A172 (cell line): ENCODE measurements around the gene HUNK. TPM values are rescaled to one million over a fixed set of nuclear protein-coding genes. Genes with fewer than 3 reads are reported as not detected.
"Not testable (repeated sequence)": the region's sequence is repeated elsewhere in the genome, so short reads cannot be mapped to it uniquely, and the experiment has no call there.

Experiments
- DNase-seq: peaks from one replicate; pipeline ENCODE4 v3.0.0-alpha.2; 2015; ENCODE audit warnings: low spot score
- total RNA-seq: library from RNA; depleted of rRNA; stranded (reverse); fragments of >200 nt; shearing (Covaris generic); gene quantifications from 2 replicates; pipeline ENCODE4 v1.2.3, GENCODE V29; 2014

HUNK gene
- total RNA-seq, 1 experiment from 2014 or later = 1.2 TPM

DNA sequence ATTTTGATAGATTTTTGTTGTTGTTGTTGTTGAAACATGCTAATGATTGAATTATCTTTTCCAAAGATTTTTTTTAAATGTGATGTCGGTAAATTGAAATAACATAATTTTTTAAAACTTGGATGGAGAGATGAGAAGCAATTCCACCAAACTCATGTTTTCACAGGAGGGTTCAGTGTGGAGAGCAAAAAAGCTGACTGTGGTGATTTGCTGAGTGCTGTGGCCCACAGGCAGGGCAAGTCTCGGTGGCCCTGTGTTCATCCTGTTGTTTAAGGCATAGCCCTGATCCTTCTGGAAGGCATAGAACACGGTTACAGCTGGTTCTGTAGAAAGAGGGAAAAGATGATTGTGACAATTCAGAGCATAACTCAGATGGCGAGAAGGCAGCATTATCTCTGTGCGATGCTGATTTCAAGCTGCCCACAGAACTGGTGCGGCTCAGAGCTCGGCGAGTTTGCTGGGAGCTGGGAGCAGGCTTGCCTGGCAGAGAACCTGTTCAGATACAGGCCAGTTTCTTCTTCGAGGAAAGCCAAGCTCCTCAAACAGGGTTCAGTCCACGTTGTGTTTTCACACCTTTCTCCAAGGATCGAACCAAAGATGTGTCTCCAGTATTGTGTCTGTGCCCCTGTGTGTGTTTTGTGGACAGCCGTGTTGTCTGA is 127.1 kb downstream of the HUNK start:
- no peak for DNase-seq

DNA sequence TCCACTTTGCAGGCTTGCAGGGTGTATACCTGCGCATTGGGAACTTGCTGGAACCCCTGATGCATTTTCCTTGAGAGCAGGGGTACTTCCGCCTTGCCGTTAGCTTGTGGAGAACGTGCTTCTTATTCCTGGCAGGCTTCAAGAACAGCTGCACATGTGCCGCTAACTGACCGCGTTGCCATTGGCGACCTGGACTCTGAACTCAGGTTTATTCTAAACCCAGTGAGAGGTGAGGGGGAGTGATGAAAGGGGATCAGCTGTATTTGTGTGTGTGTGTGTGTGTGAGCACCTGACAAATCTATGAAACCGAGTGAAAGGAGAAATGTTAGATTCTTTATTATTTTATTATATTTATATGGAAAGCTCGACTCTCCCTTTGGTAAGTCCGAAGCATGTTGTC is 128.6 kb downstream of the HUNK start:
- no peak for DNase-seq

GRCh38 chr21:32003411-32003810 is 130.6 kb downstream of the HUNK start:
- no peak for DNase-seq

- no peak for DNase-seq
These were observed 131.5 kb downstream of the HUNK start for GRCh38 chr21:32004291-32004690.

GRCh38 chr21:32007456-32007855 is 134.6 kb downstream of the HUNK start:
- peak; percentile 68 for DNase-seq

- no peak for DNase-seq
These were observed 135.9 kb downstream of the HUNK start for GRCh38 chr21:32008714-32009113.

DNA sequence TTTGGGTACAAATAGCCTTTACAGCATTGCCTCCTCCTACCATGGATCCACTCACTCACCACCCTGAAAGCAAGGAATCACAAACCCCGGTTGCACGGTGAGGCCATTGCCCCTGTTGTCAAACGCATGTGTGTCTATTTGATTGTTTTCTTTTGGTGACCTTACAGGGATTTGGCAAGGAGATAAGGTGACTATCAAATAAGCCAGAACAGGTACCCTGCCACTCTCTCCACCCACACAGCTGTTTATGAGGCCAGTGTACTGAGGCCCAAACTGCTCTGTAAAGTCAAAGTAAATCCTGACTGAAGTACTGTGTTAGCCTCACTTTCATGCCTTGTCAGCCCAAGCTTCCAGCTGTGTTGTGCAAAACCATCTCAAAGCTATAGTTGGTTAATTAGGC is 136.4 kb downstream of the HUNK start:
- no peak for DNase-seq

GRCh38 chr21:32015461-32016139 is 142.8 kb downstream of the HUNK start:
- no peak for DNase-seq

GRCh38 chr21:32018381-32018780 is 145.6 kb downstream of the HUNK start:
- no peak for DNase-seq

- DNase-seq = no peak
These were observed 147.7 kb downstream of the HUNK start for GRCh38 chr21:32020564-32020963.

DNA sequence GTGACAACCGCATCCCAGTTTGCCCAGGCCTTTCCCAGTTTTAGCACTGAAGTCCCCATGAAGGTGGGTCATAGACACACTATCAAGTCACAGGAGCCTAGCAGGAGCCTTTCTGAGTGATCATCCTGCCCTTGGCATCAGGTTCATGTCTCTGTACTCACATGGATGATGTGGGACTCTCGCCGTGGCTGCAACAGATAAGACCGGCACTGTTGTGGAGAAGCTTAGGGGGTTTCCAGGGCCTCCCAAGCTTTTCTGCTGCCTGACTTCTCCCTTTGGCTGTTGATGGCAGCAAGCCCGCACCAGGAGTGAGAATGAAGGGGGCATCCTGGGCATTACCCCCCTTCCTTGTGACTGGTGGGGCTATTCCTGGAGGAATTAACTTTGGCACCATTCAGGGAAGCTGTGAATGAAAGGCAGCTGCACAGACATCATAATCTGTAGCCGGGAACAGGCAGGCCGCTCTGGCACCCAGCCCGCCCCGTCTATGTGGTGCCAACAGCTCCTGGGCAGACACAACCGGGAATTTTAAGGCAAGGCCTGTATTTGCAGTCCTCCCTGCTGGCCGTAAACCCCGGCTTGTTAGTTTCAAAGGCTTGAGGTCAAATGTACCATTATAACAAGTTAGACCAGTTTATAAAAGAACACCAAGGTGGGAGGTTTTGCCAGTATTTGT is 148.6 kb downstream of the HUNK start:
- no peak for DNase-seq

DNA sequence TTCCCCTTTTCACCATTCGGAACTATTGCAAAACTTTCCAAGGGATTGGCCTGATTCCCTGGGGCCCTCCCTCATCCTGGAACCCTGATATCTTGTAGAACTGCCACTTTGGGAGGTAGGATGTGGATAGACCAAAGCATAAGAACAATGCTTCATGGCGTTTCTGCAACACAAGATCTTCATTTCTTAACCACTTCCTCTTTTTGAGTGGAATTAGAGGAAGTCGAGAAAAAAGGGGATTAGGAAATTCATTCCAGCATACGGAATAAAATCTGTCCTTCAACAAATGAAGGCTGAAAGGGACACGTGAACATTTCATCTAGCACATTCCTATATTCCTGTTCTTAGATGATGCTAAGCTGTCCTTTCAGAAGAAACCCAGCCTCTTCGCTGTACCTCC is 149.3 kb downstream of the HUNK start:
- no peak for DNase-seq

- no peak for DNase-seq
These were observed 157.4 kb downstream of the HUNK start for GRCh38 chr21:32030146-32030652.

DNA sequence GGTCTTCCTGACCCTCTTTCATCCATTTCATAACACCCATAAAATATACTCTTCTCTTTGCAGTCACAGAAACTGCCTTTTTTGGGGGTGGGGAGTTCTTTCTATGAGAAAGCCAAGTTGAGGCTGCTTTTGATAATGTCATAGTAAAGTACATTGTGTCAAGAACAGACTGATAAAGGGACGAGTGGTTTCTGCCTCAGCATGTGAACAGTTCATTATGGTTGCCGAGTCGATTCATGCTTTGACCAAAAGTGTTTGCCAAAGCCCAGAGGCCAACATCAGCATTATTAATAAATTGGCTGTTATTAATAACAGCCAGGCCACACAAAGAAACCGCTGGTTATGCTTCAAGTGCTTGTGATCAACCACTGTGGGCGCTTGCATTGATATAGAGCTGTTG is 162.0 kb downstream of the HUNK start:
- no peak for DNase-seq

DNA sequence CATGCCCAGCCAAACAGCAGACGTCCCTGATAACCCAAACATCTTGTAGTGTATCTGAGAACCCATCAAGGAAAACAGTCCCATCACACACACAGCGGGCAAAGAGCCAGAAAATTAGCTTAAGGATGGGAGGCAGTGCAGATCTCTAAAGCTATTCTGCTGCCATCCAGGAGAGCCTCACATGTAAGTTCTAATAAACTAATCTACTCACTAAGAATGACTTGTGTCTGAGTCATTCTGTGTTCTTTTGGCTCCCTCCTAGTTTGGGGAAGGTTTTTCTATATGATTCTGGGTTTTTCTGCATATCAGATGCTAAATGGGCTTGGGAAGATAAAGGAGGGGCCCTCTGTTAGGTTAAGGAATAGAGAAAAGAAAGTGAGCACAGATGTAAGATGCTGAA is 162.8 kb downstream of the HUNK start:
- DNase-seq = no peak

DNA sequence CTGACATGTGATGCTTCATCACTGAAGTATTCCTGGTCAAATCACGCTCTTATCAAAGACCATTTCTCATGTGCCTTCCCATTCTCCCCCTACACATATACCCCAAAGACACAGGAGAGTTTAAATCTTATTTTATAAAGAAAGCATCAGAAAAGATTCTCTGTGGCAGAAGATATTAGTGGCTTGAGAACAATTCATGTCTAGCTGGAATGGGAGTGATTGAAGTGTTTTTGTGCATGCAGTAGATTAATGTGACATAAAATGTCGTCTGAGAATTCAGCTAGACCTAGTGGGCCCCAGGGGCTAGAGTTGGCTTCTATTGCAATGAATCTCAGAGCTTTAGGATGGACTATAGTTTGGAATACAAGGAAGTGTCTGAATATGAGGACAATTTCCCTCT is 163.9 kb downstream of the HUNK start:
- DNase-seq = no peak

GRCh38 chr21:32038751-32039150 is 165.9 kb downstream of the HUNK start:
- not testable (repeated sequence) for DNase-seq

GRCh38 chr21:32043458-32043857 is 170.6 kb downstream of the HUNK start:
- no peak for DNase-seq

GRCh38 chr21:32044205-32045180 is 171.7 kb downstream of the HUNK start:
- DNase-seq = no peak

GRCh38 chr21:32046191-32046590 is 173.4 kb downstream of the HUNK start:
- DNase-seq = peak; percentile 40

- DNase-seq = no peak
These were observed 175.5 kb downstream of the HUNK start for GRCh38 chr21:32048353-32048752.
